Progenitor cell of endocrine pancreas (in vitro differentiated cells): ENCODE measurements around the gene CHCHD3. TPM values are rescaled to one million over a fixed set of nuclear protein-coding genes. Genes with fewer than 3 reads are reported as not detected.

Experiments
- DNase-seq: peaks from one replicate; pipeline ENCODE4 v3.0.0; 2021; ENCODE audit warnings: low spot score; ENCODE audit not compliant: unreplicated experiment
- H3K27ac Mint-ChIP-seq: 2 replicates; pipeline ENCODE4 v1.8.0; 2021; ENCODE audit warnings: mild to moderate bottlenecking, moderate library complexity, mixed read lengths
- H3K27me3 Mint-ChIP-seq: 2 replicates; pipeline ENCODE4 v1.8.0; 2021; ENCODE audit warnings: mixed read lengths
- H3K36me3 Mint-ChIP-seq: 2 replicates; pipeline ENCODE4 v1.8.0; 2022; ENCODE audit warnings: mixed read lengths; ENCODE audit not compliant: insufficient read depth
- H3K4me1 Mint-ChIP-seq: 2 replicates; pipeline ENCODE4 v1.8.0; 2021; ENCODE audit warnings: low read depth, mixed read lengths
- H3K4me3 Mint-ChIP-seq: 2 replicates; pipeline ENCODE4 v1.8.0; 2021; ENCODE audit warnings: low read depth, mild to moderate bottlenecking, moderate library complexity, mixed read lengths
- H3K9me3 Mint-ChIP-seq: 2 replicates; pipeline ENCODE4 v1.8.0; 2021; ENCODE audit warnings: low read depth, mixed read lengths
- total RNA-seq: library from RNA; stranded (reverse); gene quantifications from 2 replicates; pipeline ENCODE4 v1.2.1, GENCODE V29; 2021
- TF ChIP-seq, protein P1 (sequence below): fragments of 200-600 bp; sonication (generic); IDR thresholded peaks from one replicate; pipeline ENCODE4 v1.5.0; 2021; ENCODE audit warnings: antibody characterized with exemption, mild to moderate bottlenecking; ENCODE audit not compliant: unreplicated experiment

Gene CHCHD3
- total RNA-seq, 1 donor from 2014 or later: 67.3 TPM

- no peaks in the 10 kb centered on the region for H3K27me3 Mint-ChIP-seq
- no peak overlapping the region for H3K27ac Mint-ChIP-seq
- H3K9me3 Mint-ChIP-seq: no peaks in the 10 kb centered on the region
- TF ChIP-seq, protein P1, sequence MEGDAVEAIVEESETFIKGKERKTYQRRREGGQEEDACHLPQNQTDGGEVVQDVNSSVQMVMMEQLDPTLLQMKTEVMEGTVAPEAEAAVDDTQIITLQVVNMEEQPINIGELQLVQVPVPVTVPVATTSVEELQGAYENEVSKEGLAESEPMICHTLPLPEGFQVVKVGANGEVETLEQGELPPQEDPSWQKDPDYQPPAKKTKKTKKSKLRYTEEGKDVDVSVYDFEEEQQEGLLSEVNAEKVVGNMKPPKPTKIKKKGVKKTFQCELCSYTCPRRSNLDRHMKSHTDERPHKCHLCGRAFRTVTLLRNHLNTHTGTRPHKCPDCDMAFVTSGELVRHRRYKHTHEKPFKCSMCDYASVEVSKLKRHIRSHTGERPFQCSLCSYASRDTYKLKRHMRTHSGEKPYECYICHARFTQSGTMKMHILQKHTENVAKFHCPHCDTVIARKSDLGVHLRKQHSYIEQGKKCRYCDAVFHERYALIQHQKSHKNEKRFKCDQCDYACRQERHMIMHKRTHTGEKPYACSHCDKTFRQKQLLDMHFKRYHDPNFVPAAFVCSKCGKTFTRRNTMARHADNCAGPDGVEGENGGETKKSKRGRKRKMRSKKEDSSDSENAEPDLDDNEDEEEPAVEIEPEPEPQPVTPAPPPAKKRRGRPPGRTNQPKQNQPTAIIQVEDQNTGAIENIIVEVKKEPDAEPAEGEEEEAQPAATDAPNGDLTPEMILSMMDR: no peak
- H3K4me1 Mint-ChIP-seq: no peaks in the 10 kb centered on the region
- no peak for DNase-seq
- no peak overlapping the region for H3K4me3 Mint-ChIP-seq
- no peaks in the 10 kb centered on the region for H3K36me3 Mint-ChIP-seq
Measured at GRCh38 chr7:132778761-132779160, 303.1 kb downstream of the CHCHD3 start.

- Mint-ChIP-seq H3K9me3 (no peaks in the 10 kb centered on the region), H3K4me1 (no peaks in the 10 kb centered on the region), H3K36me3 (no peaks in the 10 kb centered on the region), H3K4me3 (no peak overlapping the region), H3K27ac (no peak overlapping the region), H3K27me3 (no peaks in the 10 kb centered on the region)
- TF ChIP-seq, protein P1: no peak
- DNase-seq: no peak
Measured at GRCh38 chr7:132777956-132778355, 303.9 kb downstream of the CHCHD3 start.

GRCh38 chr7:132777414-132777813 is 304.5 kb downstream of the CHCHD3 start:
- Mint-ChIP-seq H3K4me1 (no peaks in the 10 kb centered on the region), H3K27me3 (no peaks in the 10 kb centered on the region), H3K9me3 (no peaks in the 10 kb centered on the region), H3K4me3 (no peak overlapping the region), H3K27ac (no peak overlapping the region), H3K36me3 (no peaks in the 10 kb centered on the region)
- no peak for DNase-seq
- TF ChIP-seq, protein P1: no peak

GRCh38 chr7:132776048-132776620 is 305.8 kb downstream of the CHCHD3 start:
- TF ChIP-seq, protein P1: no peak
- Mint-ChIP-seq H3K4me3 (no peak overlapping the region), H3K27ac (no peak overlapping the region), H3K9me3 (no peaks in the 10 kb centered on the region), H3K4me1 (no peaks in the 10 kb centered on the region), H3K36me3 (no peaks in the 10 kb centered on the region), H3K27me3 (no peaks in the 10 kb centered on the region)
- DNase-seq: no peak

DNA sequence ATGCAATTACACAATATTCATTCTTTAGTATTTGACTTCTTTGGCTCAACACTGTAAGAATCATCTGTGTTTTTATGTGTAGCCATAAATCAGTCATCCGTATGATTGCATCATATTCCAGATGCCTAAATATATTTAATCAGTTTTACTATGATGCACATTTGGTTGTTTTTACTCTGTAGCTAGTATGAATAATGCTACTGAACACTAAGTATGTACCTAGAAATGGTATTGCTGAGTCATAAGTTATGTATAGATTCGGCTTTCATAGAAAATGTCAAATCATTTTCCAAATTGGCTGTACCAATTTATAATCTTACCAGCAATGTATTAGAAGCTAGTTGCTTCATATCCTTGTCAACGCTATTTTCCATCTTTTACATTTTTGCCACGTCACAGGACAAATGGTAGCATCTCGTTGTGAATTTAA is 308.3 kb downstream of the CHCHD3 start:
- TF ChIP-seq, protein P1: no peak
- H3K36me3 Mint-ChIP-seq: no peaks in the 10 kb centered on the region
- H3K27me3 Mint-ChIP-seq: no peaks in the 10 kb centered on the region
- H3K27ac Mint-ChIP-seq: no peak overlapping the region
- no peak overlapping the region for H3K4me3 Mint-ChIP-seq
- peaks cover 14% of the 10 kb centered on the region for H3K9me3 Mint-ChIP-seq
- DNase-seq: no peak
- H3K4me1 Mint-ChIP-seq: no peaks in the 10 kb centered on the region
